Measurements from ENCODE around the gene RCN1.

GRCh38 chr11:32116668-32117067 lies 25.8 kb downstream of the RCN1 start:
- TF ChIP-seq CTCF (IDR thresholded peaks at IDR 0.05): no peak
- TF ChIP-seq POLR2A (IDR thresholded peaks at IDR 0.05): no peak

Measured in body of pancreas (tissue), 4 donors.